Liver (tissue), 9 donors: ENCODE data around the gene DGKB. TPM values are rescaled to one million over a fixed set of nuclear protein-coding genes. Genes with fewer than 3 reads are reported as not detected.

Source experiments
- DNase-seq: peaks from one replicate; pipeline ENCODE4 v3.0.0-alpha.2; 2017; ENCODE audit warnings: low spot score
- H3K27ac ChIP-seq, 2 donors: one replicate each; pipeline ENCODE4 v1.7.0; 2013; ENCODE audit warnings: inconsistent platforms in 2 of 2, low read length in 2 of 2, control low read depth in 1 of 2, low read depth in 1 of 2, mild to moderate bottlenecking in 1 of 2
- H3K27me3 ChIP-seq, 4 donors: one replicate each; pipeline versions ENCODE4 v1.6.1 to v1.7.0; 2013; ENCODE audit warnings: low read length in 3 of 4, inconsistent platforms in 1 of 4, mild to moderate bottlenecking in 1 of 4, moderate library complexity in 1 of 4; ENCODE audit not compliant: control insufficient read depth in 4 of 4, insufficient read depth in 4 of 4
- H3K36me3 ChIP-seq, 4 donors: one replicate each; pipeline versions ENCODE4 v1.6.1 to v1.7.0; 2013; ENCODE audit warnings: low read length in 3 of 4, mild to moderate bottlenecking in 3 of 4, low read depth in 1 of 4, moderate library complexity in 1 of 4; ENCODE audit not compliant: control insufficient read depth in 4 of 4, insufficient read depth in 3 of 4
- H3K4me1 ChIP-seq, 4 donors: one replicate each; pipeline versions ENCODE4 v1.6.1 to v1.7.0; 2013; ENCODE audit warnings: low read length in 3 of 4, mild to moderate bottlenecking in 3 of 4, moderate library complexity in 1 of 4; ENCODE audit not compliant: control insufficient read depth in 4 of 4, insufficient read depth in 4 of 4
- H3K4me3 ChIP-seq, 3 donors: one replicate each; pipeline versions ENCODE4 v1.6.1 to v1.7.0; 2013; ENCODE audit warnings: low read length in 3 of 3, control low read depth in 1 of 3, low read depth in 1 of 3, mild to moderate bottlenecking in 1 of 3
- H3K9ac ChIP-seq, 2 donors: one replicate each; pipeline ENCODE4 v1.7.0; 2013; ENCODE audit warnings: low read length in 2 of 2, mild to moderate bottlenecking in 2 of 2, moderate library complexity in 2 of 2, control low read depth in 1 of 2, low read depth in 1 of 2
- H3K9me3 ChIP-seq, 4 donors: one replicate each; pipeline versions ENCODE4 v1.6.1 to v1.7.0; 2013; ENCODE audit warnings: low read length in 3 of 4; ENCODE audit not compliant: control insufficient read depth in 4 of 4
- ATF3 ChIP-seq: IDR thresholded peaks from 2 replicates; pipeline ENCODE4 v1.6.1; 2016; ENCODE audit warnings: antibody characterized with exemption
- CTCF ChIP-seq: fragments of 150-350 bp; IDR thresholded peaks from 2 replicates; pipeline ENCODE4 v1.5.1; 2017; ENCODE audit warnings: improper control_type of control experiment, low read depth, low read length; ENCODE audit not compliant: missing input control
- EGR1 ChIP-seq, 2 donors: IDR thresholded peaks; 2 replicates each; pipeline ENCODE4 v1.6.1; 2016 to 2018; ENCODE audit warnings: antibody characterized with exemption in 2 of 2, low read depth in 2 of 2
- FOXA1 ChIP-seq: IDR thresholded peaks from 2 replicates; pipeline ENCODE4 v1.6.1; 2016; ENCODE audit warnings: antibody characterized with exemption
- FOXA2 ChIP-seq: IDR thresholded peaks from 2 replicates; pipeline ENCODE4 v1.6.1; 2016; ENCODE audit warnings: antibody characterized with exemption
- GABPA ChIP-seq, 2 donors: IDR thresholded peaks in 1 of 2; conservative IDR thresholded peaks in 1 of 2; 2 replicates each; pipeline ENCODE4 v1.6.1; 2016; ENCODE audit warnings: antibody characterized with exemption in 2 of 2, mild to moderate bottlenecking in 1 of 2, moderate library complexity in 1 of 2
- HNF4A ChIP-seq, 2 donors: conservative IDR thresholded peaks; 2 replicates each; pipeline ENCODE4 v1.6.1; 2016; ENCODE audit warnings: antibody characterized with exemption in 2 of 2, mild to moderate bottlenecking in 2 of 2
- HNF4G ChIP-seq: IDR thresholded peaks from 2 replicates; pipeline ENCODE4 v1.6.1; 2016; ENCODE audit warnings: antibody characterized with exemption
- JUND ChIP-seq, 2 donors: IDR thresholded peaks; 2 replicates each; pipeline ENCODE4 v1.6.1; 2016; ENCODE audit warnings: antibody characterized with exemption in 2 of 2
- MAX ChIP-seq: IDR thresholded peaks from 2 replicates; pipeline ENCODE4 v1.6.1; 2016; ENCODE audit warnings: antibody characterized with exemption
- NR2F2 ChIP-seq: IDR thresholded peaks from 2 replicates; pipeline ENCODE4 v1.6.1; 2016; ENCODE audit warnings: antibody characterized with exemption
- RAD21 ChIP-seq, 2 donors: IDR thresholded peaks; 2 replicates each; pipeline ENCODE4 v1.6.1; 2016; ENCODE audit warnings: antibody characterized with exemption in 2 of 2, mild to moderate bottlenecking in 2 of 2
- REST ChIP-seq: IDR thresholded peaks from 2 replicates; pipeline ENCODE4 v1.6.1; 2016; ENCODE audit warnings: antibody characterized with exemption, mild to moderate bottlenecking
- RXRA ChIP-seq, 2 donors: IDR thresholded peaks; 2 replicates each; pipeline ENCODE4 v1.6.1; 2017 to 2018; ENCODE audit warnings: antibody characterized with exemption in 2 of 2, mild to moderate bottlenecking in 1 of 2
- SP1 ChIP-seq: IDR thresholded peaks from 2 replicates; pipeline ENCODE4 v1.6.1; 2018; ENCODE audit warnings: antibody characterized with exemption, mild to moderate bottlenecking
- TAF1 ChIP-seq: conservative IDR thresholded peaks from 2 replicates; pipeline ENCODE4 v1.6.1; 2016; ENCODE audit warnings: antibody characterized with exemption, mild to moderate bottlenecking
- YY1 ChIP-seq: IDR thresholded peaks from 2 replicates; pipeline ENCODE4 v1.6.1; 2016; ENCODE audit warnings: antibody characterized with exemption, mild to moderate bottlenecking
- ZBTB33 ChIP-seq: IDR thresholded peaks from 2 replicates; pipeline ENCODE4 v1.6.1; 2016; ENCODE audit warnings: antibody characterized with exemption
- WGBS: extraction: QIAGEN DNeasy Blood & Tissue Kit; methylation state at CpG from one replicate; pipeline ENCODE4 v1.1.7; 2013; 5-methylcytosine and 5-hydroxymethylcytosine counted together
- polyA plus RNA-seq, 2 donors: library from polyadenylated mRNA; stranded (reverse) in 1 of 2; unstranded in 1 of 2; fragments of 200-250 nt in 1 of 2; fragments of >200 nt in 1 of 2; fragmentation: Nextera tagmentation in 1 of 2; extraction: Ambion mirVana in 1 of 2; gene quantifications; one replicate each; pipeline versions ENCODE4 v1.2.1 to v1.2.3, GENCODE V29; 2013 to 2015
- total RNA-seq, 2 donors: library from RNA; depleted of rRNA; stranded (reverse); fragments of >200 nt; gene quantifications; one replicate each; pipeline ENCODE4 v1.2.3, GENCODE V29; 2014
- donor health status: healthy.
- donor health status: healthy.
- donor health status: healthy.
- donor health status: healthy.
- donor health status: healthy.

Gene DGKB
- total and polyA plus RNA-seq, 4 donors: 0.09 to 0.42 TPM; not detected in 2

GRCh38 chr7:14457568-14458453 is 444.7 kb downstream of the DGKB start:
- Histone ChIP-seq H3K9ac (peak overlapping the region in 1 of 2 donors; percentile 36), H3K9me3 (no peaks in the 10 kb centered on the region), H3K27me3 (no peaks in the 10 kb centered on the region), H3K4me3 (peak overlapping the region; percentile 41 to 55 (median 47)), H3K4me1 (peaks cover 0 to 3% (median 0%) of the 10 kb centered on the region in 4 donors), H3K36me3 (no peaks in the 10 kb centered on the region), H3K27ac (no peak overlapping the region)
- peak; percentile 52 for DNase-seq
- TF ChIP-seq RAD21 (IDR thresholded peaks at IDR 0.05): peak; percentile 100
- peak; percentile 84 for TF ChIP-seq CTCF
- TF ChIP-seq YY1: peak; percentile 19
- peak; percentile 67 for TF ChIP-seq NR2F2
- no peak for TF ChIP-seq EGR1 (IDR thresholded peaks at IDR 0.05; ENCODE audit: low read depth in 2 of 2)
- TF ChIP-seq FOXA2: no peak
- TF ChIP-seq RXRA (IDR thresholded peaks at IDR 0.05): peak; percentile 22 to 53
- TF ChIP-seq SP1: peak; percentile 28
- WGBS: 23% methylated on average over 13 of the region's 13 CpGs

- WGBS: 88% methylated on average over 4 of the region's 4 CpGs
- no peak for DNase-seq
- Histone ChIP-seq H3K9me3 (peaks cover 0 to 8% (median 4%) of the 10 kb centered on the region in 4 donors), H3K9ac (no peak overlapping the region), H3K27ac (no peak overlapping the region), H3K36me3 (no peaks in the 10 kb centered on the region), H3K27me3 (no peaks in the 10 kb centered on the region), H3K4me1 (peaks cover 0 to 7% (median 0%) of the 10 kb centered on the region in 4 donors), H3K4me3 (no peak overlapping the region)
- TF ChIP-seq HNF4A (conservative IDR thresholded peaks at IDR 0.05) (no peak), RXRA (IDR thresholded peaks at IDR 0.05) (no peak), CTCF (no peak), TAF1 (no peak), EGR1 (IDR thresholded peaks at IDR 0.05; ENCODE audit: low read depth in 2 of 2) (no peak), FOXA2 (no peak), JUND (IDR thresholded peaks at IDR 0.05) (no peak), RAD21 (IDR thresholded peaks at IDR 0.05) (no peak), REST (no peak), FOXA1 (no peak), SP1 (no peak), YY1 (no peak), HNF4G (no peak), ATF3 (no peak), GABPA (IDR thresholded peaks at IDR 0.05 in 1 of 2, conservative IDR thresholded peaks at IDR 0.05 in 1 of 2) (no peak), ZBTB33 (no peak), MAX (no peak), NR2F2 (no peak)
Observed at GRCh38 chr7:14449291-14449690, 453.3 kb downstream of the DGKB start.
